HepG2 (cell line): ENCODE data around the gene CIAO2B. TPM values are rescaled to one million over a fixed set of nuclear protein-coding genes. Genes with fewer than 3 reads are reported as not detected.

Experiments used
- ARID2 ChIP-seq: sonication (generic); formaldehyde crosslinking; IDR thresholded peaks from 2 replicates; pipeline ENCODE4 v1.8.1; 2022; ENCODE audit warnings: mild to moderate bottlenecking, missing genetic modification reagents, borderline replicate concordance
- BCL3 ChIP-seq: sonication (generic); formaldehyde crosslinking; IDR thresholded peaks from 2 replicates; pipeline ENCODE4 v1.5.1; 2020; ENCODE audit warnings: mild to moderate bottlenecking, missing genetic modification reagents, moderate library complexity
- FUBP1 ChIP-seq: sonication (generic); formaldehyde crosslinking; IDR thresholded peaks from 2 replicates; pipeline ENCODE4 v1.5.1; 2020; ENCODE audit warnings: missing genetic modification reagents, mild to moderate bottlenecking, borderline replicate concordance
- GTF3A ChIP-seq: sonication (generic); formaldehyde crosslinking; conservative IDR thresholded peaks from 2 replicates; pipeline ENCODE4 v1.4.0; 2020; ENCODE audit warnings: mild to moderate bottlenecking, missing genetic modification reagents
- HDAC1 ChIP-seq: sonication (generic); formaldehyde crosslinking; IDR thresholded peaks from 2 replicates; pipeline ENCODE4 v1.5.1; 2020; ENCODE audit warnings: mild to moderate bottlenecking, missing genetic modification reagents
- HOXA3 ChIP-seq: sonication (generic); formaldehyde crosslinking; IDR thresholded peaks from 2 replicates; pipeline ENCODE4 v1.5.0; 2020; ENCODE audit warnings: missing genetic modification reagents
- HOXA7 ChIP-seq: sonication (generic); formaldehyde crosslinking; IDR thresholded peaks from 2 replicates; pipeline ENCODE4 v1.8.1; 2022; ENCODE audit warnings: mild to moderate bottlenecking, missing genetic modification reagents, moderate library complexity
- MTA3 ChIP-seq: sonication (generic); formaldehyde crosslinking; IDR thresholded peaks from 2 replicates; pipeline ENCODE4 v1.4.0; 2020; ENCODE audit warnings: missing genetic modification reagents
- NR2F1 ChIP-seq, 2 experiments: fragments of 450-650 bp in 1 of 2; formaldehyde crosslinking in 1 of 2; IDR thresholded peaks; 2 replicates each; pipeline versions ENCODE4 v1.5.0 to v1.6.1; 2016 to 2020; ENCODE audit warnings: mild to moderate bottlenecking in 1 of 2, missing compliant biosample characterization in 1 of 2, missing genetic modification reagents in 1 of 2, moderate library complexity in 1 of 2
- PPARG ChIP-seq: conservative IDR thresholded peaks from 2 replicates; pipeline ENCODE4 v1.6.1; 2016; ENCODE audit warnings: missing biosample characterization, missing genetic modification reagents
- TERF1 ChIP-seq: sonication (generic); formaldehyde crosslinking; IDR thresholded peaks from 2 replicates; pipeline ENCODE4 v1.8.0; 2022; ENCODE audit warnings: mild to moderate bottlenecking, missing genetic modification reagents, moderate library complexity
- ZBTB25 ChIP-seq: IDR thresholded peaks from 2 replicates; pipeline ENCODE4 v1.6.1; 2018; ENCODE audit warnings: missing genetic modification reagents
- ZEB1 ChIP-seq: IDR thresholded peaks from 2 replicates; pipeline ENCODE4 v1.6.1; 2012; ENCODE audit warnings: mild to moderate bottlenecking, low read depth, inconsistent platforms; ENCODE audit not compliant: insufficient replicate concordance
- ZFP90 ChIP-seq: sonication (generic); formaldehyde crosslinking; IDR thresholded peaks from 2 replicates; pipeline ENCODE4 v1.8.0; 2022; ENCODE audit warnings: missing genetic modification reagents, mild to moderate bottlenecking, inconsistent platforms, borderline replicate concordance
- ZNF260 ChIP-seq: sonication (generic); formaldehyde crosslinking; IDR thresholded peaks from 2 replicates; pipeline ENCODE4 v1.4.0; 2020; ENCODE audit warnings: missing genetic modification reagents, low read depth, mild to moderate bottlenecking, borderline replicate concordance
- polyA plus RNA-seq, 8 experiments: library from polyadenylated mRNA; depleted of rRNA in 3 of 8; stranded (reverse) in 7 of 8; unstranded in 1 of 8; fragments of >200 nt; fragmentation: Illumina TruSeq in 4 of 8; extraction: Trizol in 4 of 8; gene quantifications; 2 replicates each; pipeline versions ENCODE4 v1.2.1 to v1.2.3, GENCODE V29; 2011 to 2016; ENCODE audit warnings: low read depth in 4 of 8, missing spikeins in 1 of 8, mixed read lengths in 1 of 8; ENCODE audit not compliant: insufficient read depth in 1 of 8
- total RNA-seq, 5 experiments: library from RNA; depleted of rRNA; stranded (reverse); fragments of >200 nt; fragmentation: Illumina TruSeq; extraction: Trizol; gene quantifications; 2 replicates each; pipeline ENCODE4 v1.2.3, GENCODE V29; 2016; ENCODE audit warnings: low read depth in 1 of 5
- TF ChIP-seq, protein P1 (sequence below): IDR thresholded peaks from 2 replicates; pipeline ENCODE4 v1.6.1; 2016; ENCODE audit warnings: missing compliant biosample characterization, missing genetic modification reagents, borderline replicate concordance
- TF ChIP-seq, protein P2 (sequence below): sonication (generic); formaldehyde crosslinking; conservative IDR thresholded peaks from 2 replicates; pipeline ENCODE4 v1.8.0; 2022; ENCODE audit warnings: missing genetic modification reagents

The CIAO2B gene
- total and polyA plus RNA-seq, 2 of the 13 experiments (the other 11 are each of a cell fraction or from before 2014, with no cell fraction given): 157 to 293 TPM

- TF ChIP-seq, protein P1, sequence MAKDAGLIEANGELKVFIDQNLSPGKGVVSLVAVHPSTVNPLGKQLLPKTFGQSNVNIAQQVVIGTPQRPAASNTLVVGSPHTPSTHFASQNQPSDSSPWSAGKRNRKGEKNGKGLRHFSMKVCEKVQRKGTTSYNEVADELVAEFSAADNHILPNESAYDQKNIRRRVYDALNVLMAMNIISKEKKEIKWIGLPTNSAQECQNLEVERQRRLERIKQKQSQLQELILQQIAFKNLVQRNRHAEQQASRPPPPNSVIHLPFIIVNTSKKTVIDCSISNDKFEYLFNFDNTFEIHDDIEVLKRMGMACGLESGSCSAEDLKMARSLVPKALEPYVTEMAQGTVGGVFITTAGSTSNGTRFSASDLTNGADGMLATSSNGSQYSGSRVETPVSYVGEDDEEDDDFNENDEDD: no peak
- TF ChIP-seq TERF1 (CRISPR knock-in tag) (0 out of 2 replicates have a peak, but pooled peaks have one; percentile 62), ARID2 (0 out of 2 replicates have a peak, but pooled peaks have one; percentile 19), PPARG (CRISPR knock-in tag) (peak; percentile 80), HOXA3 (CRISPR knock-in tag) (peak; percentile 81), NR2F1 (CRISPR knock-in tag; IDR thresholded peaks at IDR 0.05) (peak; percentile 65 to 75; a peak in 3 of 4 replicates), MTA3 (CRISPR knock-in tag) (no peak), ZFP90 (peak; percentile 87), ZEB1 (no peak), BCL3 (CRISPR knock-in tag) (no peak), HDAC1 (CRISPR knock-in tag) (peak; percentile 79), HOXA7 (no peak), GTF3A (CRISPR knock-in tag) (no peak), FUBP1 (CRISPR knock-in tag) (no peak), ZBTB25 (CRISPR knock-in tag) (no peak; the same call in 1 of the 2 replicates), ZNF260 (CRISPR knock-in tag) (no peak)
- TF ChIP-seq, protein P2, sequence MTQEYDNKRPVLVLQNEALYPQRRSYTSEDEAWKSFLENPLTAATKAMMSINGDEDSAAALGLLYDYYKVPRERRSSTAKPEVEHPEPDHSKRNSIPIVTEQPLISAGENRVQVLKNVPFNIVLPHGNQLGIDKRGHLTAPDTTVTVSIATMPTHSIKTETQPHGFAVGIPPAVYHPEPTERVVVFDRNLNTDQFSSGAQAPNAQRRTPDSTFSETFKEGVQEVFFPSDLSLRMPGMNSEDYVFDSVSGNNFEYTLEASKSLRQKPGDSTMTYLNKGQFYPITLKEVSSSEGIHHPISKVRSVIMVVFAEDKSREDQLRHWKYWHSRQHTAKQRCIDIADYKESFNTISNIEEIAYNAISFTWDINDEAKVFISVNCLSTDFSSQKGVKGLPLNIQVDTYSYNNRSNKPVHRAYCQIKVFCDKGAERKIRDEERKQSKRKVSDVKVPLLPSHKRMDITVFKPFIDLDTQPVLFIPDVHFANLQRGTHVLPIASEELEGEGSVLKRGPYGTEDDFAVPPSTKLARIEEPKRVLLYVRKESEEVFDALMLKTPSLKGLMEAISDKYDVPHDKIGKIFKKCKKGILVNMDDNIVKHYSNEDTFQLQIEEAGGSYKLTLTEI (CRISPR knock-in tag): no peak
Observed at GRCh38 chr16:66905633-66906539, 28.3 kb downstream of the CIAO2B start (continued).
